ENCODE results near the gene CXCL17. TPM values are rescaled to one million over a fixed set of nuclear protein-coding genes. Genes with fewer than 3 reads are reported as not detected.
"Not testable (repeated sequence)": the region's sequence is repeated elsewhere in the genome, so short reads cannot be mapped to it uniquely, and the experiment has no call there.

The CXCL17 gene
- total RNA-seq (not detected), polyA plus RNA-seq (ENCODE audit: insufficient read length in 2 of 2) (under 1 TPM in 1 of 2 donors, not detected in 1; 0.18 TPM)
- long read RNA-seq, donor 1, result 0 reads
- long read RNA-seq, donor 2, result 0 reads
- long read RNA-seq, donor 3, result 0 reads
- long read RNA-seq, donor 4, transcript CXCL17-202 (4 exons, 1,172 nt), result major isoform, 13 of 13 reads
- long read RNA-seq, donor 4, partial matches to known transcripts, result 0 of 13 reads
- long read RNA-seq, donor 4, other reads (novel, unspliced or antisense), result 0 of 13 reads

- Histone ChIP-seq H3K36me3 (ENCODE audit: control insufficient read depth, insufficient read depth, low read length) (no peaks in the 10 kb centered on the region), H3K27me3 (ENCODE audit: control insufficient read depth, insufficient read depth, low read length) (no peaks in the 10 kb centered on the region), H3K4me1 (ENCODE audit: control insufficient read depth, insufficient read depth, low read length) (no peaks in the 10 kb centered on the region), H3K27ac (ENCODE audit: low read depth, low read length) (no peak within 1 kb of the TSS), H3K9me3 (ENCODE audit: control insufficient read depth, insufficient read depth, low read length) (no peaks in the 10 kb centered on the region), H3K4me3 (ENCODE audit: low read depth, low read length) (no peak within 1 kb of the TSS)
- DNase-seq (ENCODE audit: low read depth in 4 of 6, low spot score in 6 of 6), result no peak
- WGBS (ENCODE audit: insufficient coverage), result 88% methylated on average over 2 of the region's 7 CpGs
These were observed at the start of gene CXCL17 for GRCh38 chr19:42442833-42443232. Gene CXCL17, minus strand, starts transcription at chr19:42442946. Its CDS starts 114 bp downstream, at chr19:42442832.

GRCh38 chr19:42488783-42489521, 46.2 kb upstream of the CXCL17 start:
- no peaks in the 10 kb centered on the region for H3K27me3 ChIP-seq (ENCODE audit: control insufficient read depth, insufficient read depth, low read length)
- no CpG with 5 or more reads among the region's 6 CpGs for WGBS (ENCODE audit: insufficient coverage)
- H3K4me1 ChIP-seq (ENCODE audit: control insufficient read depth, insufficient read depth, low read length), result no peaks in the 10 kb centered on the region
- no peaks in the 10 kb centered on the region for H3K36me3 ChIP-seq (ENCODE audit: control insufficient read depth, insufficient read depth, low read length)
- DNase-seq (ENCODE audit: low read depth in 4 of 6, low spot score in 6 of 6), result no peak
- H3K9me3 ChIP-seq (ENCODE audit: control insufficient read depth, insufficient read depth, low read length), result no peaks in the 10 kb centered on the region
- no peak overlapping the region for H3K27ac ChIP-seq (ENCODE audit: low read depth, low read length)
- H3K4me3 ChIP-seq (ENCODE audit: low read depth, low read length), result no peak overlapping the region

GRCh38 chr19:42487798-42488178, 45.0 kb upstream of the CXCL17 start:
- Histone ChIP-seq H3K4me3 (ENCODE audit: low read depth, low read length) (no peak overlapping the region), H3K4me1 (ENCODE audit: control insufficient read depth, insufficient read depth, low read length) (no peaks in the 10 kb centered on the region), H3K9me3 (ENCODE audit: control insufficient read depth, insufficient read depth, low read length) (no peaks in the 10 kb centered on the region), H3K36me3 (ENCODE audit: control insufficient read depth, insufficient read depth, low read length) (no peaks in the 10 kb centered on the region), H3K27ac (ENCODE audit: low read depth, low read length) (no peak overlapping the region), H3K27me3 (ENCODE audit: control insufficient read depth, insufficient read depth, low read length) (no peaks in the 10 kb centered on the region)
- no peak for DNase-seq (ENCODE audit: low read depth in 4 of 6, low spot score in 6 of 6)
- 92% methylated on average over 2 of the region's 3 CpGs for WGBS (ENCODE audit: insufficient coverage)

- Histone ChIP-seq H3K4me3 (ENCODE audit: low read depth, low read length) (no peak overlapping the region), H3K27me3 (ENCODE audit: control insufficient read depth, insufficient read depth, low read length) (no peaks in the 10 kb centered on the region), H3K9me3 (ENCODE audit: control insufficient read depth, insufficient read depth, low read length) (no peaks in the 10 kb centered on the region), H3K27ac (ENCODE audit: low read depth, low read length) (no peak overlapping the region), H3K36me3 (ENCODE audit: control insufficient read depth, insufficient read depth, low read length) (no peaks in the 10 kb centered on the region), H3K4me1 (ENCODE audit: control insufficient read depth, insufficient read depth, low read length) (no peaks in the 10 kb centered on the region)
- no peak for DNase-seq (ENCODE audit: low read depth in 4 of 6, low spot score in 6 of 6)
- WGBS (ENCODE audit: insufficient coverage), result 87% methylated on average over 3 of the region's 3 CpGs
These were observed 44.5 kb upstream of the CXCL17 start for GRCh38 chr19:42487032-42487797.

GRCh38 chr19:42485036-42485435, 42.3 kb upstream of the CXCL17 start:
- no CpG with 5 or more reads among the region's 4 CpGs for WGBS (ENCODE audit: insufficient coverage)
- H3K4me3 ChIP-seq (ENCODE audit: low read depth, low read length); H3K36me3 ChIP-seq (ENCODE audit: control insufficient read depth, insufficient read depth, low read length); H3K27ac ChIP-seq (ENCODE audit: low read depth, low read length); H3K9me3 ChIP-seq (ENCODE audit: control insufficient read depth, insufficient read depth, low read length); H3K27me3 ChIP-seq (ENCODE audit: control insufficient read depth, insufficient read depth, low read length); H3K4me1 ChIP-seq (ENCODE audit: control insufficient read depth, insufficient read depth, low read length); DNase-seq (ENCODE audit: low read depth in 4 of 6, low spot score in 6 of 6): not testable (repeated sequence)

GRCh38 chr19:42480335-42481095, 37.8 kb upstream of the CXCL17 start:
- DNase-seq (ENCODE audit: low read depth in 4 of 6, low spot score in 6 of 6), result no peak
- no peak overlapping the region for H3K27ac ChIP-seq (ENCODE audit: low read depth, low read length)
- H3K4me3 ChIP-seq (ENCODE audit: low read depth, low read length), result no peak overlapping the region
- no peaks in the 10 kb centered on the region for H3K27me3 ChIP-seq (ENCODE audit: control insufficient read depth, insufficient read depth, low read length)
- no peaks in the 10 kb centered on the region for H3K36me3 ChIP-seq (ENCODE audit: control insufficient read depth, insufficient read depth, low read length)
- 78% methylated on average over 3 of the region's 7 CpGs for WGBS (ENCODE audit: insufficient coverage)
- no peaks in the 10 kb centered on the region for H3K4me1 ChIP-seq (ENCODE audit: control insufficient read depth, insufficient read depth, low read length)
- no peaks in the 10 kb centered on the region for H3K9me3 ChIP-seq (ENCODE audit: control insufficient read depth, insufficient read depth, low read length)

- 100% methylated on average over 1 of the region's 9 CpGs for WGBS (ENCODE audit: insufficient coverage)
These were observed 37.0 kb upstream of the CXCL17 start for GRCh38 chr19:42479736-42480135.

GRCh38 chr19:42478765-42479311, 36.1 kb upstream of the CXCL17 start:
- 100% methylated on average over 2 of the region's 2 CpGs for WGBS (ENCODE audit: insufficient coverage)
- Histone ChIP-seq H3K36me3 (ENCODE audit: control insufficient read depth, insufficient read depth, low read length) (no peaks in the 10 kb centered on the region), H3K9me3 (ENCODE audit: control insufficient read depth, insufficient read depth, low read length) (no peaks in the 10 kb centered on the region), H3K27me3 (ENCODE audit: control insufficient read depth, insufficient read depth, low read length) (no peaks in the 10 kb centered on the region), H3K4me3 (ENCODE audit: low read depth, low read length) (no peak overlapping the region), H3K27ac (ENCODE audit: low read depth, low read length) (no peak overlapping the region), H3K4me1 (ENCODE audit: control insufficient read depth, insufficient read depth, low read length) (no peaks in the 10 kb centered on the region)
- DNase-seq (ENCODE audit: low read depth in 4 of 6, low spot score in 6 of 6), result no peak

More at GRCh38 chr19:42479736-42480135, 37.0 kb upstream of the CXCL17 start:
- no peak for DNase-seq (ENCODE audit: low read depth in 4 of 6, low spot score in 6 of 6)
- Histone ChIP-seq H3K36me3 (ENCODE audit: control insufficient read depth, insufficient read depth, low read length) (no peaks in the 10 kb centered on the region), H3K27me3 (ENCODE audit: control insufficient read depth, insufficient read depth, low read length) (no peaks in the 10 kb centered on the region), H3K4me1 (ENCODE audit: control insufficient read depth, insufficient read depth, low read length) (no peaks in the 10 kb centered on the region), H3K27ac (ENCODE audit: low read depth, low read length) (no peak overlapping the region), H3K4me3 (ENCODE audit: low read depth, low read length) (no peak overlapping the region), H3K9me3 (ENCODE audit: control insufficient read depth, insufficient read depth, low read length) (no peaks in the 10 kb centered on the region)

GRCh38 chr19:42477933-42478332, 35.2 kb upstream of the CXCL17 start:
- Histone ChIP-seq H3K36me3 (ENCODE audit: control insufficient read depth, insufficient read depth, low read length) (no peaks in the 10 kb centered on the region), H3K4me3 (ENCODE audit: low read depth, low read length) (no peak overlapping the region), H3K4me1 (ENCODE audit: control insufficient read depth, insufficient read depth, low read length) (no peaks in the 10 kb centered on the region), H3K9me3 (ENCODE audit: control insufficient read depth, insufficient read depth, low read length) (no peaks in the 10 kb centered on the region), H3K27ac (ENCODE audit: low read depth, low read length) (no peak overlapping the region), H3K27me3 (ENCODE audit: control insufficient read depth, insufficient read depth, low read length) (no peaks in the 10 kb centered on the region)
- WGBS (ENCODE audit: insufficient coverage), result no CpG with 5 or more reads among the region's 2 CpGs
- no peak for DNase-seq (ENCODE audit: low read depth in 4 of 6, low spot score in 6 of 6)

All from spinal cord (tissue), 10 donors.